Fibroblast of lung (primary cell): Measurements from ENCODE around the gene IFNL1.

ENCODE experiments used
- CTCF ChIP-seq, 2 donors: IDR thresholded peaks in 1 of 2; conservative IDR thresholded peaks in 1 of 2; 1 replicate in 1 of 2; 2 replicates in 1 of 2; pipeline ENCODE4 v1.5.1; 2011 to 2012; ENCODE audit warnings: low read length in 2 of 2, control low read depth in 1 of 2, inconsistent platforms in 1 of 2, low read depth in 1 of 2, mild to moderate bottlenecking in 1 of 2
- EZH2 ChIP-seq: IDR thresholded peaks from 2 replicates; pipeline ENCODE4 v1.5.1; 2012; ENCODE audit warnings: low read length, control low read depth, mild to moderate bottlenecking; ENCODE audit errors: missing control alignments

GRCh38 chr19:39248806-39249205 is 47.4 kb upstream of the IFNL1 start, which contains the start of gene IFNL4:
- TF ChIP-seq CTCF (conservative IDR thresholded peaks at IDR 0.05 in 1 of 2, IDR thresholded peaks at IDR 0.05 in 1 of 2; ENCODE audit: low read depth in 1 of 2, low read length in 2 of 2) (no peak), EZH2 (no peak)
